Fibroblast of lung (primary cell): ENCODE data around the gene STRN3.

Source experiments
- EZH2 ChIP-seq: IDR thresholded peaks from 2 replicates; pipeline ENCODE4 v1.5.1; 2012; ENCODE audit warnings: low read length, control low read depth, mild to moderate bottlenecking; ENCODE audit errors: missing control alignments
- TF ChIP-seq, protein P1 (sequence below), 2 donors: IDR thresholded peaks in 1 of 2; conservative IDR thresholded peaks in 1 of 2; 1 replicate in 1 of 2; 2 replicates in 1 of 2; pipeline ENCODE4 v1.5.1; 2011 to 2012; ENCODE audit warnings: low read length in 2 of 2, control low read depth in 1 of 2, inconsistent platforms in 1 of 2, low read depth in 1 of 2, mild to moderate bottlenecking in 1 of 2

DNA sequence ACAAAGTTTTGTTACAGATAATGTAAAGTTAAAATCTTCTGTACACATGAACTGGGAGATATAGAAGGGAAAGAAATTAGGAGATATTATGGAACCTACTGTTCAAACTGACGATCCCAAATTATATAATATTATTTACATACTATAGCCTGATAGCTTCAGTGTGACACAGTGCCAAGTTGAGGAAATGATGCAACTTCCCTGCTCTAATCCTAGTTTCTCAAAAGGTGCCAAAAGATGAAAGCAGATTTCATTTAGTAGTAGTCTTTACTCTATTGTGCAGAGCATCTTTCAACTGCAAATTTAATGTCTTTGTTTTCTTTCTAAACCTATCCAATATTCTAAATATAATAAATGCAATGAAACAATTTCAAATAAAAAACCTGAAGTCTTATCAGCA is 104.9 kb downstream of the STRN3 start:
- TF ChIP-seq, protein P1, sequence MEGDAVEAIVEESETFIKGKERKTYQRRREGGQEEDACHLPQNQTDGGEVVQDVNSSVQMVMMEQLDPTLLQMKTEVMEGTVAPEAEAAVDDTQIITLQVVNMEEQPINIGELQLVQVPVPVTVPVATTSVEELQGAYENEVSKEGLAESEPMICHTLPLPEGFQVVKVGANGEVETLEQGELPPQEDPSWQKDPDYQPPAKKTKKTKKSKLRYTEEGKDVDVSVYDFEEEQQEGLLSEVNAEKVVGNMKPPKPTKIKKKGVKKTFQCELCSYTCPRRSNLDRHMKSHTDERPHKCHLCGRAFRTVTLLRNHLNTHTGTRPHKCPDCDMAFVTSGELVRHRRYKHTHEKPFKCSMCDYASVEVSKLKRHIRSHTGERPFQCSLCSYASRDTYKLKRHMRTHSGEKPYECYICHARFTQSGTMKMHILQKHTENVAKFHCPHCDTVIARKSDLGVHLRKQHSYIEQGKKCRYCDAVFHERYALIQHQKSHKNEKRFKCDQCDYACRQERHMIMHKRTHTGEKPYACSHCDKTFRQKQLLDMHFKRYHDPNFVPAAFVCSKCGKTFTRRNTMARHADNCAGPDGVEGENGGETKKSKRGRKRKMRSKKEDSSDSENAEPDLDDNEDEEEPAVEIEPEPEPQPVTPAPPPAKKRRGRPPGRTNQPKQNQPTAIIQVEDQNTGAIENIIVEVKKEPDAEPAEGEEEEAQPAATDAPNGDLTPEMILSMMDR (conservative IDR thresholded peaks at IDR 0.05 in 1 of 2, IDR thresholded peaks at IDR 0.05 in 1 of 2; ENCODE audit: low read depth in 1 of 2, low read length in 2 of 2), result no peak
- TF ChIP-seq EZH2, result no peak
